ENCODE results near the gene RSPO4. TPM values are rescaled to one million over a fixed set of nuclear protein-coding genes. Genes with fewer than 3 reads are reported as not detected.

RSPO4 gene
- total RNA-seq, 1 donor from 2014 or later, result not detected

DNA sequence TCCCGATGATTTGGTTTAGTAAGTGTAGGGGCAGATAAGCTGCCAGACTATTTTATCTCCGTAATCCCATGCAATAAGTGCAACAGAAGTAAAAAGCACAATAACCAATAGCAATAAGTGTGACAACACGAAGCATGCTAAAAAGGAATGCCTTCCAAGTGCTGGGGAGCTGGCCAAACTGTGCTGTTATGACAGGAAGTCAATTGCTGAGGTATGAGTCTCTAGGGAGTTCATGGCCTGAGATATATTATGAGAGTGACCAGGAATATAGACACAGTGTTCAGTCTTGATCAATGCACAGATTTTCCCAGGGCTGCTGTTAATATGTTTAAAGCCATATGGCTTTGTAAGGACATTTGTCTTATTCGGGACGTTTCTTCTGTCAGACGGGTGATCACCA lies 75.4 kb downstream of the RSPO4 start:
- Histone ChIP-seq H3K9me3 (ENCODE audit: control insufficient read depth in 3 of 3, low read length in 3 of 3) (no peaks in the 10 kb centered on the region), H3K9ac (ENCODE audit: low read depth in 1 of 3, low read length in 3 of 3) (no peak overlapping the region), H3K4me1 (ENCODE audit: control insufficient read depth in 3 of 3, insufficient read depth in 3 of 3, low read length in 3 of 3) (no peaks in the 10 kb centered on the region), H3K27ac (ENCODE audit: low read depth, low read length) (no peak overlapping the region), H3K4me3 (ENCODE audit: low read length in 3 of 3) (no peak overlapping the region), H3K27me3 (ENCODE audit: control insufficient read depth in 3 of 3, insufficient read depth in 3 of 3, low read length in 3 of 3) (peaks cover 0 to 11% (median 0%) of the 10 kb centered on the region in 3 donors), H3K36me3 (ENCODE audit: control insufficient read depth in 3 of 3, insufficient read depth in 3 of 3, low read length in 3 of 3) (no peaks in the 10 kb centered on the region)

- Histone ChIP-seq H3K27me3 (ENCODE audit: control insufficient read depth in 3 of 3, insufficient read depth in 3 of 3, low read length in 3 of 3) (peaks cover 0 to 11% (median 0%) of the 10 kb centered on the region in 3 donors), H3K9me3 (ENCODE audit: control insufficient read depth in 3 of 3, low read length in 3 of 3) (no peaks in the 10 kb centered on the region)
Observed at GRCh38 chr20:925516-925915, 76.6 kb downstream of the RSPO4 start.

DNA sequence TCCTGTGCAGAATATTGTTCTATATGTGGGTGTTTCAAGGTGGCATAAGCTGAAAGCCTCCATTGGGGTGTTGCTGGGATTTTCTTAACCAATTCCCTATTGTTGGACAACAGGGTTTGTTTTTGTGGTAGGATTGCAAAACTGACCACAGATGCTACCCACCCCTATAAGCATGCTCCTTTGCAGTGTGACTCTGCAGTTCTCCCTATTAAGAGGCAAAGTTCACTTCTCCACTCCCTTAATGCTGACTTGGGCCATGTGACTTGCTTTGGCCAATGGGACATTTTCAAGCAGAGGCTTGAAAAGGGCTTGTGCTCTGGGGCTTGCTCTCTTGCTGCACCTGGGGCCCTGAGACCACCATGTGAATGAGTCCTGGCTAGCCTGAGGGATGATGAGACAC lies 77.5 kb downstream of the RSPO4 start:
- Histone ChIP-seq H3K27ac (ENCODE audit: low read depth, low read length) (no peak overlapping the region), H3K36me3 (ENCODE audit: control insufficient read depth in 3 of 3, insufficient read depth in 3 of 3, low read length in 3 of 3) (no peaks in the 10 kb centered on the region), H3K4me3 (ENCODE audit: low read length in 3 of 3) (no peak overlapping the region), H3K9me3 (ENCODE audit: control insufficient read depth in 3 of 3, low read length in 3 of 3) (no peaks in the 10 kb centered on the region), H3K4me1 (ENCODE audit: control insufficient read depth in 3 of 3, insufficient read depth in 3 of 3, low read length in 3 of 3) (no peaks in the 10 kb centered on the region), H3K9ac (ENCODE audit: low read depth in 1 of 3, low read length in 3 of 3) (no peak overlapping the region), H3K27me3 (ENCODE audit: control insufficient read depth in 3 of 3, insufficient read depth in 3 of 3, low read length in 3 of 3) (peaks cover 0 to 11% (median 0%) of the 10 kb centered on the region in 3 donors)

More at GRCh38 chr20:925516-925915, 76.6 kb downstream of the RSPO4 start:
- no peak overlapping the region for H3K9ac ChIP-seq (ENCODE audit: low read depth in 1 of 3, low read length in 3 of 3)
- no peaks in the 10 kb centered on the region for H3K36me3 ChIP-seq (ENCODE audit: control insufficient read depth in 3 of 3, insufficient read depth in 3 of 3, low read length in 3 of 3)
- no peak overlapping the region for H3K4me3 ChIP-seq (ENCODE audit: low read length in 3 of 3)
- H3K27ac ChIP-seq (ENCODE audit: low read depth, low read length), result no peak overlapping the region
- no peaks in the 10 kb centered on the region for H3K4me1 ChIP-seq (ENCODE audit: control insufficient read depth in 3 of 3, insufficient read depth in 3 of 3, low read length in 3 of 3)

GRCh38 chr20:922781-923180 lies 79.3 kb downstream of the RSPO4 start:
- peaks cover 0 to 8% (median 0%) of the 10 kb centered on the region in 3 donors for H3K27me3 ChIP-seq (ENCODE audit: control insufficient read depth in 3 of 3, insufficient read depth in 3 of 3, low read length in 3 of 3)
- no peaks in the 10 kb centered on the region for H3K4me1 ChIP-seq (ENCODE audit: control insufficient read depth in 3 of 3, insufficient read depth in 3 of 3, low read length in 3 of 3)
- no peaks in the 10 kb centered on the region for H3K9me3 ChIP-seq (ENCODE audit: control insufficient read depth in 3 of 3, low read length in 3 of 3)
- no peak overlapping the region for H3K27ac ChIP-seq (ENCODE audit: low read depth, low read length)
- no peak overlapping the region for H3K4me3 ChIP-seq (ENCODE audit: low read length in 3 of 3)
- no peaks in the 10 kb centered on the region for H3K36me3 ChIP-seq (ENCODE audit: control insufficient read depth in 3 of 3, insufficient read depth in 3 of 3, low read length in 3 of 3)
- H3K9ac ChIP-seq (ENCODE audit: low read depth in 1 of 3, low read length in 3 of 3), result no peak overlapping the region

DNA sequence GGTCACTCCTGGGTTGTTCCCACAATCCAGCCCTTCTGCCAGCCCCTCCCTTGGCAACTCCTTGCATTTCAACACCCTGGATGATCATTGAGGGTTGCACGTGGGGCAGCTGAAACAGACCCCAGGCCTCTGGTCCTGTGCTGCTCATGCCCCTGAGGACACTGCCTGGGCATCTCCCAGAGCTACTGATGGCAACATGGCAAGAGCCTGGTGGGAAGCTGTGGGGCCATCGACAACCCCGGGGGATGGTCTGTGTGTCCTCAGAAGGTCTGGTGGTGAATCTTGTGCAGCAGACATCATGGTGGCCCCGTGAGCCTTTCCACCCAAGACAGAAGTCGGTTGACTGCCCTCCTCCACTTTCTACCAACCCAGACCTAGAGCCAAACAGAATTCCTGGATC lies 81.0 kb downstream of the RSPO4 start:
- H3K4me3 ChIP-seq (ENCODE audit: low read length in 3 of 3), result no peak overlapping the region
- no peak overlapping the region for H3K27ac ChIP-seq (ENCODE audit: low read depth, low read length)
- H3K9me3 ChIP-seq (ENCODE audit: control insufficient read depth in 3 of 3, low read length in 3 of 3), result no peaks in the 10 kb centered on the region
- H3K9ac ChIP-seq (ENCODE audit: low read depth in 1 of 3, low read length in 3 of 3), result no peak overlapping the region
- no peaks in the 10 kb centered on the region for H3K36me3 ChIP-seq (ENCODE audit: control insufficient read depth in 3 of 3, insufficient read depth in 3 of 3, low read length in 3 of 3)
- H3K27me3 ChIP-seq (ENCODE audit: control insufficient read depth in 3 of 3, insufficient read depth in 3 of 3, low read length in 3 of 3), result peaks cover 0 to 8% (median 0%) of the 10 kb centered on the region in 3 donors
- peaks cover under 1 to 10% (median 7%) of the 10 kb centered on the region in 3 donors for H3K4me1 ChIP-seq (ENCODE audit: control insufficient read depth in 3 of 3, insufficient read depth in 3 of 3, low read length in 3 of 3)

GRCh38 chr20:920311-920710 lies 81.8 kb downstream of the RSPO4 start:
- no peak overlapping the region for H3K4me3 ChIP-seq (ENCODE audit: low read length in 3 of 3)
- H3K4me1 ChIP-seq (ENCODE audit: control insufficient read depth in 3 of 3, insufficient read depth in 3 of 3, low read length in 3 of 3), result peaks cover 8 to 17% (median 14%) of the 10 kb centered on the region in 3 donors
- no peaks in the 10 kb centered on the region for H3K9me3 ChIP-seq (ENCODE audit: control insufficient read depth in 3 of 3, low read length in 3 of 3)
- no peak overlapping the region for H3K27ac ChIP-seq (ENCODE audit: low read depth, low read length)
- H3K36me3 ChIP-seq (ENCODE audit: control insufficient read depth in 3 of 3, insufficient read depth in 3 of 3, low read length in 3 of 3), result no peaks in the 10 kb centered on the region
- peaks cover 0 to 8% (median 0%) of the 10 kb centered on the region in 3 donors for H3K27me3 ChIP-seq (ENCODE audit: control insufficient read depth in 3 of 3, insufficient read depth in 3 of 3, low read length in 3 of 3)
- H3K9ac ChIP-seq (ENCODE audit: low read depth in 1 of 3, low read length in 3 of 3), result no peak overlapping the region

- no peak overlapping the region for H3K27ac ChIP-seq (ENCODE audit: low read depth, low read length)
- H3K9ac ChIP-seq (ENCODE audit: low read depth in 1 of 3, low read length in 3 of 3), result no peak overlapping the region
- no peak overlapping the region for H3K4me3 ChIP-seq (ENCODE audit: low read length in 3 of 3)
- H3K9me3 ChIP-seq (ENCODE audit: control insufficient read depth in 3 of 3, low read length in 3 of 3), result no peaks in the 10 kb centered on the region
- no peaks in the 10 kb centered on the region for H3K36me3 ChIP-seq (ENCODE audit: control insufficient read depth in 3 of 3, insufficient read depth in 3 of 3, low read length in 3 of 3)
- peaks cover 0 to 10% (median 0%) of the 10 kb centered on the region in 3 donors for H3K27me3 ChIP-seq (ENCODE audit: control insufficient read depth in 3 of 3, insufficient read depth in 3 of 3, low read length in 3 of 3)
- H3K4me1 ChIP-seq (ENCODE audit: control insufficient read depth in 3 of 3, insufficient read depth in 3 of 3, low read length in 3 of 3), result peaks cover 8 to 22% (median 14%) of the 10 kb centered on the region in 3 donors
Observed at GRCh38 chr20:919491-919916, 82.6 kb downstream of the RSPO4 start.

- Histone ChIP-seq H3K4me1 (ENCODE audit: control insufficient read depth in 3 of 3, insufficient read depth in 3 of 3, low read length in 3 of 3) (peaks cover 8 to 22% (median 14%) of the 10 kb centered on the region in 3 donors), H3K27me3 (ENCODE audit: control insufficient read depth in 3 of 3, insufficient read depth in 3 of 3, low read length in 3 of 3) (peaks cover 0 to 9% (median 5%) of the 10 kb centered on the region in 3 donors), H3K36me3 (ENCODE audit: control insufficient read depth in 3 of 3, insufficient read depth in 3 of 3, low read length in 3 of 3) (no peaks in the 10 kb centered on the region), H3K27ac (ENCODE audit: low read depth, low read length) (no peak overlapping the region), H3K4me3 (ENCODE audit: low read length in 3 of 3) (no peak overlapping the region), H3K9me3 (ENCODE audit: control insufficient read depth in 3 of 3, low read length in 3 of 3) (no peaks in the 10 kb centered on the region), H3K9ac (ENCODE audit: low read depth in 1 of 3, low read length in 3 of 3) (no peak overlapping the region)
Observed at GRCh38 chr20:917416-917815, 84.7 kb downstream of the RSPO4 start.

GRCh38 chr20:916825-917224 lies 85.3 kb downstream of the RSPO4 start:
- Histone ChIP-seq H3K4me3 (ENCODE audit: low read length in 3 of 3) (no peak overlapping the region), H3K9me3 (ENCODE audit: control insufficient read depth in 3 of 3, low read length in 3 of 3) (no peaks in the 10 kb centered on the region), H3K9ac (ENCODE audit: low read depth in 1 of 3, low read length in 3 of 3) (no peak overlapping the region), H3K36me3 (ENCODE audit: control insufficient read depth in 3 of 3, insufficient read depth in 3 of 3, low read length in 3 of 3) (no peaks in the 10 kb centered on the region), H3K27ac (ENCODE audit: low read depth, low read length) (no peak overlapping the region), H3K27me3 (ENCODE audit: control insufficient read depth in 3 of 3, insufficient read depth in 3 of 3, low read length in 3 of 3) (peaks cover 0 to 9% (median 5%) of the 10 kb centered on the region in 3 donors), H3K4me1 (ENCODE audit: control insufficient read depth in 3 of 3, insufficient read depth in 3 of 3, low read length in 3 of 3) (peaks cover 8 to 22% (median 14%) of the 10 kb centered on the region in 3 donors)

- Histone ChIP-seq H3K36me3 (ENCODE audit: control insufficient read depth in 3 of 3, insufficient read depth in 3 of 3, low read length in 3 of 3) (no peaks in the 10 kb centered on the region), H3K9ac (ENCODE audit: low read depth in 1 of 3, low read length in 3 of 3) (peak within 1 kb of the TSS in 1 of 3 donors; percentile 25), H3K27ac (ENCODE audit: low read depth, low read length) (no peak within 1 kb of the TSS), H3K27me3 (ENCODE audit: control insufficient read depth in 3 of 3, insufficient read depth in 3 of 3, low read length in 3 of 3) (peaks cover 0 to 9% (median 5%) of the 10 kb centered on the region in 3 donors), H3K4me3 (ENCODE audit: low read length in 3 of 3) (no peak within 1 kb of the TSS), H3K9me3 (ENCODE audit: control insufficient read depth in 3 of 3, low read length in 3 of 3) (no peaks in the 10 kb centered on the region), H3K4me1 (ENCODE audit: control insufficient read depth in 3 of 3, insufficient read depth in 3 of 3, low read length in 3 of 3) (peaks cover 8 to 22% (median 14%) of the 10 kb centered on the region in 3 donors)
Observed at GRCh38 chr20:916125-916799, 85.8 kb downstream of the RSPO4 start, which contains the start of gene ANGPT4. TSS of gene ANGPT4 (minus strand) at chr20:916334. CDS start at chr20:916214, 120 bp downstream.

Measured in skeletal muscle tissue (tissue), 4 donors.